BLaER1 (cell line): ENCODE results near the gene DHRS7B.

ENCODE experiments used
- H3K27ac ChIP-seq: shearing (Covaris generic); formaldehyde crosslinking; 2 replicates; pipeline ENCODE4 v1.8.1; 2022
- H3K27me3 ChIP-seq: shearing (Covaris generic); formaldehyde crosslinking; 2 replicates; pipeline ENCODE4 v1.8.1; 2022
- H3K36me3 ChIP-seq: shearing (Covaris generic); formaldehyde crosslinking; 2 replicates; pipeline ENCODE4 v1.8.1; 2022
- H3K4me1 ChIP-seq: shearing (Covaris generic); formaldehyde crosslinking; 2 replicates; pipeline ENCODE4 v1.8.1; 2022
- H3K4me2 ChIP-seq: shearing (Covaris generic); formaldehyde crosslinking; 2 replicates; pipeline ENCODE4 v1.8.1; 2022
- H3K4me3 ChIP-seq: shearing (Covaris generic); formaldehyde crosslinking; 2 replicates; pipeline ENCODE4 v1.8.1; 2022
- H3K9ac ChIP-seq: shearing (Covaris generic); formaldehyde crosslinking; 2 replicates; pipeline ENCODE4 v1.8.1; 2022
- H3K9me3 ChIP-seq: shearing (Covaris generic); formaldehyde crosslinking; 2 replicates; pipeline ENCODE4 v1.8.1; 2022
- H4K20me1 ChIP-seq: shearing (Covaris generic); formaldehyde crosslinking; 2 replicates; pipeline ENCODE4 v1.8.1; 2022
- Cebpa-rat ChIP-seq: shearing (Covaris generic); IDR thresholded peaks from 2 replicates; pipeline ENCODE4 v1.8.1; 2022

Gene DHRS7B

GRCh38 chr17:21089933-21090901 is 36.5 kb upstream of the DHRS7B start:
- H3K9ac ChIP-seq = no peak overlapping the region
- H3K9me3 ChIP-seq = peaks cover 4% of the 10 kb centered on the region; the same call in 1 of the 2 replicates
- H3K4me3 ChIP-seq = no peak overlapping the region
- no peaks in the 10 kb centered on the region for H4K20me1 ChIP-seq
- no peak for TF ChIP-seq Cebpa-rat
- H3K27ac ChIP-seq = no peak overlapping the region
- peaks cover 13% of the 10 kb centered on the region for H3K4me1 ChIP-seq
- H3K36me3 ChIP-seq = no peaks in the 10 kb centered on the region
- H3K27me3 ChIP-seq = no peaks in the 10 kb centered on the region
- H3K4me2 ChIP-seq = peak overlapping the region; percentile 11; the same call in 1 of the 2 replicates

- Histone ChIP-seq H3K36me3 (no peaks in the 10 kb centered on the region), H3K9ac (no peak overlapping the region), H3K4me1 (peaks cover 19% of the 10 kb centered on the region), H3K27me3 (no peaks in the 10 kb centered on the region), H3K9me3 (no peaks in the 10 kb centered on the region), H3K4me2 (no peak overlapping the region), H3K27ac (no peak overlapping the region), H3K4me3 (no peak overlapping the region), H4K20me1 (no peaks in the 10 kb centered on the region)
- TF ChIP-seq Cebpa-rat = no peak
Observed at GRCh38 chr17:21090902-21091618, 35.7 kb upstream of the DHRS7B start.

GRCh38 chr17:21094298-21094704 is 32.5 kb upstream of the DHRS7B start:
- H3K4me1 ChIP-seq = peaks cover 32% of the 10 kb centered on the region
- H3K27me3 ChIP-seq = no peaks in the 10 kb centered on the region
- no peak overlapping the region for H3K4me3 ChIP-seq
- no peak overlapping the region for H3K4me2 ChIP-seq
- H3K9ac ChIP-seq = no peak overlapping the region
- H3K36me3 ChIP-seq = no peaks in the 10 kb centered on the region
- H4K20me1 ChIP-seq = no peaks in the 10 kb centered on the region
- H3K9me3 ChIP-seq = no peaks in the 10 kb centered on the region
- H3K27ac ChIP-seq = no peak overlapping the region
- no peak for TF ChIP-seq Cebpa-rat

- Histone ChIP-seq H3K4me3 (no peak overlapping the region), H3K9me3 (no peaks in the 10 kb centered on the region), H3K9ac (no peak overlapping the region), H3K27ac (no peak overlapping the region), H3K36me3 (no peaks in the 10 kb centered on the region), H3K4me1 (peaks cover 26% of the 10 kb centered on the region), H3K27me3 (no peaks in the 10 kb centered on the region), H4K20me1 (no peaks in the 10 kb centered on the region), H3K4me2 (peak overlapping the region; percentile 39)
- TF ChIP-seq Cebpa-rat = no peak
Observed at GRCh38 chr17:21095735-21096134, 31.0 kb upstream of the DHRS7B start.

DNA sequence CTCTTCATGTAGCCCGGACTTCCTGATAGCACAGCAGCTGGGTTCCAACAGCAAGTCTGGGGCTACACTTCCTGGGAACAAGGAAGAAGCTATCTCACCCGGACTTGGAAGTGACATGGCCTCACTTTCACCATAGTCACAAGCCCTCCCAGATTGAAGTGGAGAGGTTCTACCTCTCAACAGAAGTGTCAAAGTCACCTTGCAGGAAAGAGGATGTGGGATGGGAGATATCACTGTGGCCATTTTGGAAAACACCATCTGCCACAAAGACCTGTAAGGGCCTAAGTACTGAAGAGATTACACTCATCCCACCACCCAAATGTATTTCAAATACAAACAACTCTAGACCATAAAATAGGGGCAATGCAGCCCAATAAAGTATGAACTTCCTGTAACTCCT is 29.9 kb upstream of the DHRS7B start:
- Histone ChIP-seq H3K36me3 (no peaks in the 10 kb centered on the region), H3K4me1 (peaks cover 26% of the 10 kb centered on the region), H3K9me3 (no peaks in the 10 kb centered on the region), H3K27ac (no peak overlapping the region), H4K20me1 (no peaks in the 10 kb centered on the region), H3K9ac (no peak overlapping the region), H3K4me2 (no peak overlapping the region), H3K27me3 (no peaks in the 10 kb centered on the region), H3K4me3 (no peak overlapping the region)
- no peak for TF ChIP-seq Cebpa-rat

- peak overlapping the region; percentile 69 for H3K4me3 ChIP-seq
- peaks cover 26% of the 10 kb centered on the region for H3K4me1 ChIP-seq
- H3K9ac ChIP-seq = peak overlapping the region; percentile 84
- no peaks in the 10 kb centered on the region for H3K27me3 ChIP-seq
- H3K9me3 ChIP-seq = no peaks in the 10 kb centered on the region
- peak overlapping the region; percentile 91 for H3K27ac ChIP-seq
- TF ChIP-seq Cebpa-rat = no peak
- H3K4me2 ChIP-seq = peak overlapping the region; percentile 82
- H4K20me1 ChIP-seq = no peaks in the 10 kb centered on the region
- no peaks in the 10 kb centered on the region for H3K36me3 ChIP-seq
Observed at GRCh38 chr17:21098934-21099689, 27.7 kb upstream of the DHRS7B start.

DNA sequence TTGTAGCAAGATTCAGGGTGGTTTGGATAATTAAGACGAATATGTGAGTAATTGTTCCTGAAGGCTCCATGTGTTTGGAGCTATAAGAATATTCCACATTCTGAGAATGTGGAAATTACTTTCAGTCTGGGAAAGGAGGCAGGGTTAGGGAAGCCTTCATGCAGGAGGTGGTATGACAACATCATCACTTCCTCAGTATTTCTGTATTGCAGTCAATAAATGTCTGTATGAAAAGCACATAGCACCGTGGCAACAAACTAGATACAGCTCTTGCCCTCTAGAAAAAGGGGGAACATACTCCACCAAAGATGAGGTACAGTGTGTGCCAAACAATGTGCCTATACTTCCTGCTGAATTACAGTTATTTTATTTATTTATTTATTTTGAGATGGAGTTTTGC is 26.1 kb upstream of the DHRS7B start:
- Histone ChIP-seq H3K36me3 (no peaks in the 10 kb centered on the region), H3K4me1 (peaks cover 24% of the 10 kb centered on the region), H3K27ac (no peak overlapping the region), H3K27me3 (no peaks in the 10 kb centered on the region), H4K20me1 (no peaks in the 10 kb centered on the region), H3K4me3 (no peak overlapping the region), H3K4me2 (no peak overlapping the region; the same call in 1 of the 2 replicates), H3K9me3 (no peaks in the 10 kb centered on the region), H3K9ac (no peak overlapping the region)
- TF ChIP-seq Cebpa-rat = no peak

DNA sequence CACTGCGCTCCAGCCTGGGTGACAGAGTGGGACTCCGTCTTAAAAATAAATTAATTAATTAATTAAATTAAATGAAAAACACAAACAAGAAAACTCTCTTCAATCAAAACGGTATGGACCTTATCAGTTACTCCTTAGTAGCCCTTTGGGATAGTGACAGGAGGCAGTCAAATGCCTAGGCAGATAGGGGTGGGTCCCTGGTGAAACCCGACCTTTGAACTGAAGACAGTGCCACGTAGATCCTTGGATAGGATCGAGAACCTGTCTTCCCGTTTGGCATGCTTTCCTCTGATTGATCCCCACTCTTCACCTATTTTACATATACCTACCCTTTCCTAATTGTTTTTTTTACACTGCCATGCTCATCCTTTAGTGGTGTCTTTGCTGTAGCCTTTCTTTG is 22.2 kb upstream of the DHRS7B start:
- Histone ChIP-seq H3K36me3 (no peaks in the 10 kb centered on the region), H3K9me3 (no peaks in the 10 kb centered on the region), H3K27ac (no peak overlapping the region), H3K27me3 (no peaks in the 10 kb centered on the region), H3K4me1 (peaks cover 6% of the 10 kb centered on the region), H4K20me1 (no peaks in the 10 kb centered on the region), H3K4me2 (no peak overlapping the region), H3K9ac (no peak overlapping the region), H3K4me3 (no peak overlapping the region)
- TF ChIP-seq Cebpa-rat = no peak

GRCh38 chr17:21105064-21105894 is 21.5 kb upstream of the DHRS7B start:
- no peak overlapping the region for H3K27ac ChIP-seq
- peaks cover under 1% of the 10 kb centered on the region; the same call in 1 of the 2 replicates for H3K4me1 ChIP-seq
- H3K4me2 ChIP-seq = no peak overlapping the region
- H3K27me3 ChIP-seq = no peaks in the 10 kb centered on the region
- no peak for TF ChIP-seq Cebpa-rat
- no peaks in the 10 kb centered on the region for H3K9me3 ChIP-seq
- H4K20me1 ChIP-seq = no peaks in the 10 kb centered on the region
- no peaks in the 10 kb centered on the region for H3K36me3 ChIP-seq
- H3K9ac ChIP-seq = no peak overlapping the region
- H3K4me3 ChIP-seq = no peak overlapping the region
